K562 (cell line): ENCODE measurements around the gene CDT1. TPM values are rescaled to one million over a fixed set of nuclear protein-coding genes. Genes with fewer than 3 reads are reported as not detected.

Source experiments
- CBX1 ChIP-seq: sonication (generic); IDR thresholded peaks from 2 replicates; pipeline ENCODE4 v1.6.1; 2016; ENCODE audit warnings: antibody characterized with exemption, low read depth, mild to moderate bottlenecking
- DPF2 ChIP-seq: fragments of 450-650 bp; IDR thresholded peaks from 2 replicates; pipeline ENCODE4 v1.6.1; 2016
- FOXP4 ChIP-seq: sonication (generic); formaldehyde crosslinking; IDR thresholded peaks from 2 replicates; pipeline ENCODE4 v1.8.0; 2022; ENCODE audit warnings: mild to moderate bottlenecking, missing genetic modification reagents, borderline replicate concordance
- ID3 ChIP-seq, 2 experiments: fragments of 250-450 bp in 1 of 2; fragments of 450-650 bp in 1 of 2; sonication (Bioruptor Pico) in 1 of 2; IDR thresholded peaks; 2 replicates each; pipeline versions ENCODE4 v1.6.1 to v1.8.0; 2016 to 2021; ENCODE audit warnings: mild to moderate bottlenecking in 2 of 2, moderate library complexity in 2 of 2, missing compliant biosample characterization in 1 of 2, missing genetic modification characterization in 1 of 2
- MLLT1 ChIP-seq, 2 experiments: fragments of 450-650 bp; IDR thresholded peaks; 2 replicates each; pipeline ENCODE4 v1.6.1; 2016
- NFXL1 ChIP-seq: fragments of 450-650 bp; formaldehyde crosslinking; IDR thresholded peaks from 2 replicates; pipeline ENCODE4 v1.4.0; 2021; ENCODE audit warnings: mild to moderate bottlenecking
- PHB ChIP-seq: fragments of 250-450 bp; sonication (Bioruptor Pico); IDR thresholded peaks from 2 replicates; pipeline ENCODE4 v1.5.0; 2021
- TBP ChIP-seq: optimal IDR thresholded peaks from 2 replicates; pipeline ENCODE3; 2011; ENCODE audit warnings: low read depth, low read length, improper control_type of control experiment
- polyA plus RNA-seq, 8 experiments: library from polyadenylated mRNA; depleted of rRNA in 4 of 8; stranded (reverse) in 5 of 8; unstranded in 3 of 8; fragments of >200 nt; fragmentation: Nextera tagmentation in 2 of 8; fragmentation: Illumina TruSeq in 1 of 8; extraction: Ambion mirVana in 2 of 8; extraction: Trizol in 1 of 8; gene quantifications; 2 replicates each; pipeline versions ENCODE4 v1.2.1 to v1.2.3, GENCODE V29; 2011 to 2014; ENCODE audit warnings: inconsistent platforms in 1 of 8, missing spikeins in 1 of 8
- total RNA-seq, 7 experiments: library from RNA; depleted of rRNA in 6 of 7; stranded (reverse); fragments of >200 nt in 6 of 7; fragmentation: Illumina TruSeq in 2 of 7; extraction: Trizol in 2 of 7; gene quantifications; 2 replicates each; pipeline versions ENCODE4 v1.2.1 to v1.2.3, GENCODE V29; 2011 to 2021; ENCODE audit warnings: low replicate concordance in 1 of 7
- TF ChIP-seq, protein P1 (sequence below): fragments of 200-600 bp; sonication (generic); IDR thresholded peaks from one replicate; pipeline ENCODE4 v1.6.1; 2012; ENCODE audit warnings: mild to moderate bottlenecking, low read depth, low read length, inconsistent platforms

The CDT1 gene
- total and polyA plus RNA-seq, 9 of the 15 experiments (the other 6 are each of a cell fraction or from before 2014, with no cell fraction given): 0.92 to 178 (median 14.2) TPM

DNA sequence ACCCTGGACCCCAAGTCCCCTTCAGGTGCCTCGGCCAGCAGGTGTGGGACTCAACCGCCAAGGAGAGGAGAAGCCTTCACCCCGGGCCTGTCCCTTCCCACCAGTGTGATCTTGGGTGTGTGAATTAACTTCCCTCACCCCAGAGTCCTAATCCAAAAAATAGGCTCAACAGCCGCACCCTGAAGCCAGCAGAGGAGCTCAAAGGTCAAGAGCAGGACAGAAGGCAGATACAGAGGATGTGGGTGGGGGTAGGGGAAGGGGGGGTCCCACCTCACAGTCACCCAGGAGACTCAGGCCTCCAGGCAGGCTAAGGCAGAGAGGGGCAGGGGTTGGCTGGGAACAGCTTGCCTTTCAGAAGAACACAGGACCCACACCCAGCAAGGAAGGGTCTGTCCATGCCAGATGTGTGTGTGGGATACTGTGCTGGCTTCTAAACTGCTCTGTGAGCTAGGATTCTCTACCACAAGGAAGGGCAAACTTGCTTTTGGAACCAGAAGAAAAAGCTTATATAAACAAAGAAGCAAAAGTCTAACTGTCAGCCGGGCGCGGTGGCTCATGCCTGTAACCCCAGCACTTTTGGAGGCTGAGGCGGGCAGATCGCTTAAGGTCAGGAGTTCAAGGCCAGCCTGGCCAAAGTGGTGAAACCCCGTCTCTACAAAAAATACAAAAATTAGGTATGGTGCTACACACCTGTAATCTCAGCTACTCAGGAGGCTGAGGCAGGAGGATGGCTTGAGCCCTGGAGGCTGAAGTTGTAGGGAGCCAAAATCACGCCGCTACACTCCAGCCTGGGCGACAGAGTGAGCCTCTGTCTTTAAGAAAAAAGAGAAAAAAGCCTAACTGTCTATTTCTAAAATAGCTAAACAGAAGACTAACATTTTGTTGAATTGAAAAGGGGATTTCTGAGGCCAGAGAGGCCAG lies 23.2 kb upstream of the CDT1 start (continued):
- TF ChIP-seq, protein P1, sequence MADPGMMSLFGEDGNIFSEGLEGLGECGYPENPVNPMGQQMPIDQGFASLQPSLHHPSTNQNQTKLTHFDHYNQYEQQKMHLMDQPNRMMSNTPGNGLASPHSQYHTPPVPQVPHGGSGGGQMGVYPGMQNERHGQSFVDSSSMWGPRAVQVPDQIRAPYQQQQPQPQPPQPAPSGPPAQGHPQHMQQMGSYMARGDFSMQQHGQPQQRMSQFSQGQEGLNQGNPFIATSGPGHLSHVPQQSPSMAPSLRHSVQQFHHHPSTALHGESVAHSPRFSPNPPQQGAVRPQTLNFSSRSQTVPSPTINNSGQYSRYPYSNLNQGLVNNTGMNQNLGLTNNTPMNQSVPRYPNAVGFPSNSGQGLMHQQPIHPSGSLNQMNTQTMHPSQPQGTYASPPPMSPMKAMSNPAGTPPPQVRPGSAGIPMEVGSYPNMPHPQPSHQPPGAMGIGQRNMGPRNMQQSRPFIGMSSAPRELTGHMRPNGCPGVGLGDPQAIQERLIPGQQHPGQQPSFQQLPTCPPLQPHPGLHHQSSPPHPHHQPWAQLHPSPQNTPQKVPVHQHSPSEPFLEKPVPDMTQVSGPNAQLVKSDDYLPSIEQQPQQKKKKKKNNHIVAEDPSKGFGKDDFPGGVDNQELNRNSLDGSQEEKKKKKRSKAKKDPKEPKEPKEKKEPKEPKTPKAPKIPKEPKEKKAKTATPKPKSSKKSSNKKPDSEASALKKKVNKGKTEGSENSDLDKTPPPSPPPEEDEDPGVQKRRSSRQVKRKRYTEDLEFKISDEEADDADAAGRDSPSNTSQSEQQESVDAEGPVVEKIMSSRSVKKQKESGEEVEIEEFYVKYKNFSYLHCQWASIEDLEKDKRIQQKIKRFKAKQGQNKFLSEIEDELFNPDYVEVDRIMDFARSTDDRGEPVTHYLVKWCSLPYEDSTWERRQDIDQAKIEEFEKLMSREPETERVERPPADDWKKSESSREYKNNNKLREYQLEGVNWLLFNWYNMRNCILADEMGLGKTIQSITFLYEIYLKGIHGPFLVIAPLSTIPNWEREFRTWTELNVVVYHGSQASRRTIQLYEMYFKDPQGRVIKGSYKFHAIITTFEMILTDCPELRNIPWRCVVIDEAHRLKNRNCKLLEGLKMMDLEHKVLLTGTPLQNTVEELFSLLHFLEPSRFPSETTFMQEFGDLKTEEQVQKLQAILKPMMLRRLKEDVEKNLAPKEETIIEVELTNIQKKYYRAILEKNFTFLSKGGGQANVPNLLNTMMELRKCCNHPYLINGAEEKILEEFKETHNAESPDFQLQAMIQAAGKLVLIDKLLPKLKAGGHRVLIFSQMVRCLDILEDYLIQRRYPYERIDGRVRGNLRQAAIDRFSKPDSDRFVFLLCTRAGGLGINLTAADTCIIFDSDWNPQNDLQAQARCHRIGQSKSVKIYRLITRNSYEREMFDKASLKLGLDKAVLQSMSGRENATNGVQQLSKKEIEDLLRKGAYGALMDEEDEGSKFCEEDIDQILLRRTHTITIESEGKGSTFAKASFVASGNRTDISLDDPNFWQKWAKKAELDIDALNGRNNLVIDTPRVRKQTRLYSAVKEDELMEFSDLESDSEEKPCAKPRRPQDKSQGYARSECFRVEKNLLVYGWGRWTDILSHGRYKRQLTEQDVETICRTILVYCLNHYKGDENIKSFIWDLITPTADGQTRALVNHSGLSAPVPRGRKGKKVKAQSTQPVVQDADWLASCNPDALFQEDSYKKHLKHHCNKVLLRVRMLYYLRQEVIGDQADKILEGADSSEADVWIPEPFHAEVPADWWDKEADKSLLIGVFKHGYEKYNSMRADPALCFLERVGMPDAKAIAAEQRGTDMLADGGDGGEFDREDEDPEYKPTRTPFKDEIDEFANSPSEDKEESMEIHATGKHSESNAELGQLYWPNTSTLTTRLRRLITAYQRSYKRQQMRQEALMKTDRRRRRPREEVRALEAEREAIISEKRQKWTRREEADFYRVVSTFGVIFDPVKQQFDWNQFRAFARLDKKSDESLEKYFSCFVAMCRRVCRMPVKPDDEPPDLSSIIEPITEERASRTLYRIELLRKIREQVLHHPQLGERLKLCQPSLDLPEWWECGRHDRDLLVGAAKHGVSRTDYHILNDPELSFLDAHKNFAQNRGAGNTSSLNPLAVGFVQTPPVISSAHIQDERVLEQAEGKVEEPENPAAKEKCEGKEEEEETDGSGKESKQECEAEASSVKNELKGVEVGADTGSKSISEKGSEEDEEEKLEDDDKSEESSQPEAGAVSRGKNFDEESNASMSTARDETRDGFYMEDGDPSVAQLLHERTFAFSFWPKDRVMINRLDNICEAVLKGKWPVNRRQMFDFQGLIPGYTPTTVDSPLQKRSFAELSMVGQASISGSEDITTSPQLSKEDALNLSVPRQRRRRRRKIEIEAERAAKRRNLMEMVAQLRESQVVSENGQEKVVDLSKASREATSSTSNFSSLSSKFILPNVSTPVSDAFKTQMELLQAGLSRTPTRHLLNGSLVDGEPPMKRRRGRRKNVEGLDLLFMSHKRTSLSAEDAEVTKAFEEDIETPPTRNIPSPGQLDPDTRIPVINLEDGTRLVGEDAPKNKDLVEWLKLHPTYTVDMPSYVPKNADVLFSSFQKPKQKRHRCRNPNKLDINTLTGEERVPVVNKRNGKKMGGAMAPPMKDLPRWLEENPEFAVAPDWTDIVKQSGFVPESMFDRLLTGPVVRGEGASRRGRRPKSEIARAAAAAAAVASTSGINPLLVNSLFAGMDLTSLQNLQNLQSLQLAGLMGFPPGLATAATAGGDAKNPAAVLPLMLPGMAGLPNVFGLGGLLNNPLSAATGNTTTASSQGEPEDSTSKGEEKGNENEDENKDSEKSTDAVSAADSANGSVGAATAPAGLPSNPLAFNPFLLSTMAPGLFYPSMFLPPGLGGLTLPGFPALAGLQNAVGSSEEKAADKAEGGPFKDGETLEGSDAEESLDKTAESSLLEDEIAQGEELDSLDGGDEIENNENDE: no peak
- TF ChIP-seq DPF2 (peak; percentile 17; the same call in 1 of the 2 replicates), NFXL1 (CRISPR knock-in tag) (no peak), ID3 (CRISPR knock-in tag; IDR thresholded peaks at IDR 0.05) (no peak), ID3 (tag; IDR thresholded peaks at IDR 0.05) (no peak), CBX1 (no peak), MLLT1 (IDR thresholded peaks at IDR 0.05) (peak; percentile 22 to 41; a peak in 1 of 4 replicates), FOXP4 (CRISPR knock-in tag) (peak; percentile 43; the same call in 1 of the 2 replicates), TBP (peak; percentile 49), PHB (CRISPR knock-in tag) (no peak)
